Measurements from ENCODE around the gene ATP13A1.

- TF ChIP-seq CTCF (IDR thresholded peaks at IDR 0.05; ENCODE audit: low read depth, low read length) (no peak), EZH2phosphoT487 (IDR thresholded peaks at IDR 0.05; ENCODE audit: low read depth) (no peak)
Observed at GRCh38 chr19:19652482-19653295, 10.8 kb downstream of the ATP13A1 start.
